Measurements from ENCODE around the gene SPAG16.

The SPAG16 gene

GRCh38 chr2:213733893-213734292 is 449.6 kb downstream of the SPAG16 start:
- POLR2A ChIA-PET, result no interaction called here
- CTCF ChIA-PET, result no interaction called here
- TF ChIP-seq, protein P1, sequence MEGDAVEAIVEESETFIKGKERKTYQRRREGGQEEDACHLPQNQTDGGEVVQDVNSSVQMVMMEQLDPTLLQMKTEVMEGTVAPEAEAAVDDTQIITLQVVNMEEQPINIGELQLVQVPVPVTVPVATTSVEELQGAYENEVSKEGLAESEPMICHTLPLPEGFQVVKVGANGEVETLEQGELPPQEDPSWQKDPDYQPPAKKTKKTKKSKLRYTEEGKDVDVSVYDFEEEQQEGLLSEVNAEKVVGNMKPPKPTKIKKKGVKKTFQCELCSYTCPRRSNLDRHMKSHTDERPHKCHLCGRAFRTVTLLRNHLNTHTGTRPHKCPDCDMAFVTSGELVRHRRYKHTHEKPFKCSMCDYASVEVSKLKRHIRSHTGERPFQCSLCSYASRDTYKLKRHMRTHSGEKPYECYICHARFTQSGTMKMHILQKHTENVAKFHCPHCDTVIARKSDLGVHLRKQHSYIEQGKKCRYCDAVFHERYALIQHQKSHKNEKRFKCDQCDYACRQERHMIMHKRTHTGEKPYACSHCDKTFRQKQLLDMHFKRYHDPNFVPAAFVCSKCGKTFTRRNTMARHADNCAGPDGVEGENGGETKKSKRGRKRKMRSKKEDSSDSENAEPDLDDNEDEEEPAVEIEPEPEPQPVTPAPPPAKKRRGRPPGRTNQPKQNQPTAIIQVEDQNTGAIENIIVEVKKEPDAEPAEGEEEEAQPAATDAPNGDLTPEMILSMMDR (IDR thresholded peaks at IDR 0.05; ENCODE audit: insufficient read depth, low read length, missing control alignments), result no peak
- H3K4me3 ChIP-seq (ENCODE audit: low read depth, low read length), result no peak overlapping the region
- DNase-seq (ENCODE audit: low read depth, low spot score), result no peak

GRCh38 chr2:213740453-213740852 is 456.2 kb downstream of the SPAG16 start:
- ChIA-PET CTCF (no interaction called here), POLR2A (no interaction called here)
- no peak overlapping the region for H3K4me3 ChIP-seq (ENCODE audit: low read depth, low read length)
- DNase-seq (ENCODE audit: low read depth, low spot score), result no peak
- TF ChIP-seq, protein P1 (IDR thresholded peaks at IDR 0.05; ENCODE audit: insufficient read depth, low read length, missing control alignments), result no peak

DNA sequence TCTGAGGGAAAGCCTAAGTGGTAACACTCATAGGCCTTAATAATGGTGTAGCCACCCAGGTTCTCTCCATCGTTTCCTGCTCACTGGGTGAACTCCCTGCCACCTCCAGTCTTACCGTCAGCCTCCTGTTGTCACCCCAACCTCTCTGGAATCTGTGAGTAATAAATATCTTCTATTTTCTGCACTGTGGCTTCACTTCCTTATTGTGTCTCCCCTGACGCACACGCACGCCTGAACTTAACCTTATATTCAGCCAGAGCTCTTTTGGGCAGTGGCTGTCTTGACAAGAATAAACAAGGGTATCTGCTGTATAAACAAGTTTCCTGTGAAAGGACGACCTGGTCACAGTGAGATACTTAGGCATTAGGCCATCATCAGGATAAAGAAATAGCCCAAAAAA is 467.2 kb downstream of the SPAG16 start:
- CTCF ChIA-PET, result no interaction called here
- DNase-seq (ENCODE audit: low read depth, low spot score), result no peak
- POLR2A ChIA-PET, result no interaction called here
- TF ChIP-seq, protein P1 (IDR thresholded peaks at IDR 0.05; ENCODE audit: insufficient read depth, low read length, missing control alignments), result no peak
- no peak overlapping the region for H3K4me3 ChIP-seq (ENCODE audit: low read depth, low read length)

- TF ChIP-seq, protein P1 (IDR thresholded peaks at IDR 0.05; ENCODE audit: insufficient read depth, low read length, missing control alignments), result no peak
- DNase-seq (ENCODE audit: low read depth, low spot score), result no peak
- ChIA-PET POLR2A (no interaction called here), CTCF (no interaction called here)
- no peak overlapping the region for H3K4me3 ChIP-seq (ENCODE audit: low read depth, low read length)
Observed at GRCh38 chr2:213752575-213752974, 468.3 kb downstream of the SPAG16 start.

DNA sequence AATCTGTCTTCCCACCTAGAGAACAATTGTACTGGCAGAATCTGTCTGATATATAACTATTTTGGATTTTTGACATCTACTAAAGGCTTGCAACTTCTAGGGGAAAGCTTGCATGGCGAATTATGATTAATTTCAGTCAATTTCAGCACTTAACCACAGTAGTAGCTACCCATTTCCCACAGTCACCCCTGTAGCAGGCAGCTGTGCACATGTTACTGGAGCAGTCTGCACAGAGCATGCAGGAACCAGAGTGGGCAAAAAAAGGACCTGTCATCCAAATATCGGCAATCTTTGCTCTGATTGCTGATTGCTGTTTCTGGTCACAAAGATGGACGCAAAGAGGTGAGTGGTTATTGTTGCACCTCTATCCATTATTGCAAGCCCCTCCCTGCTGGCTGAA is 473.3 kb downstream of the SPAG16 start:
- no peak for DNase-seq (ENCODE audit: low read depth, low spot score)
- TF ChIP-seq, protein P1 (IDR thresholded peaks at IDR 0.05; ENCODE audit: insufficient read depth, low read length, missing control alignments), result no peak
- POLR2A ChIA-PET, result no interaction called here
- no peak overlapping the region for H3K4me3 ChIP-seq (ENCODE audit: low read depth, low read length)
- CTCF ChIA-PET, result no interaction called here

DNA sequence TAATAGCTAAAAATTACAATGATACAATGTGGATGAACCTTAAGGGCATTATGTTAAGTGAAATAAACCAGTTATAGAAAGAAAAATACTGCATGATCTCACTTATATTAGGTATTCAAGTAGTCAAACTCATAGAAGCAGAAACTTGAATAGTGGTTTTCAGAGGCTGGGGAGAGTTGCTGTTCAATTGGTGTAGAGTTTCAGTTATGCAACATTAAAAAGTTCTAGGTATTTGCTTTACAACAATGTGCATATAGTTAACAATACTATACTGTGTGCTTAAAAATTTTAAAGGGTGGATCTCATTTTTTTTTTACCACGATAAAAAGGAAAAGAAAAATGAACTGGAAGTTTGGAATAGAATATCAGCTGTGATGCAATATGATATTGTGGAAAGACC is 479.1 kb downstream of the SPAG16 start:
- CTCF ChIA-PET, result no interaction called here
- DNase-seq (ENCODE audit: low read depth, low spot score), result no peak
- TF ChIP-seq, protein P1 (IDR thresholded peaks at IDR 0.05; ENCODE audit: insufficient read depth, low read length, missing control alignments), result no peak

More for the DNA sequence above, 479.1 kb downstream of the SPAG16 start:
- H3K4me3 ChIP-seq (ENCODE audit: low read depth, low read length), result no peak overlapping the region
- POLR2A ChIA-PET, result no interaction called here
